ENCODE data around the gene SPC24.

The SPC24 gene

DNA sequence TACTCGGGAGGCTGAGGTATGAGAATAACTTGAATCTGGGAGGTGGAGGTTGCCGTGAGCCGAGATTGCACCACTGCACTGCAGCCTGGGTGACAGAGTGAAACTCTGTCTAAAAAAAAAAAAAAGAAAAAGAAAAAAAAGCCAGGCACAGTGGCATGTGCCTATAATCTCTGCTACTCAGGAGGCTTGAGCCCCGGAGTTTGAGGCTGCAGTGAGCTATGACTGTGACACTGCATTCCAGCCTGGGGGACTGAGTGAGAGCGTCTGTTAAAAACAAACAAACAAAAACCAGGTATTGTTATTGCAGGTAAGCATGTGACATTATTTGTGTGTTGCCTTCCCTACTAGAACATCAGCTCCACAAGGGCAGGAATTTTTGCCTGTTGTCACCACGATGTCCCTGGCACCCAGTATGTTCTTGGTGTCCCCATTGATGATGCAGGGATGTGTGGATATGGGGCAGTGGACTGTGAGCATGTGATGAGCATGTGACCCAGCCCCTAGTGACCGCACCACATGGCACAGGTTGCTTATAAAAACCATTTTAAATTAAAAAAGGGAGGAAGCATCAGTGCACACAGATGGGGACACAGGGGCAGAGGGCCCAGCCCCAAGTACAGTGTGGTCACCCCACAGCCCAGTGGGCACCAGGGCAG, 43.3 kb upstream of the SPC24 start:
- H3K4me3 ChIP-seq (ENCODE audit: low read length): no peak overlapping the region
- H3K9ac ChIP-seq (ENCODE audit: low read depth, low read length): no peak overlapping the region
- no peak overlapping the region; the same call in 1 of the 2 replicates for H3K27ac ChIP-seq (ENCODE audit: low read depth, low read length)
- H3K4me1 ChIP-seq (ENCODE audit: insufficient read depth, low read length): peaks cover 3% of the 10 kb centered on the region; the same call in 1 of the 2 replicates
- H3K36me3 ChIP-seq (ENCODE audit: insufficient read depth, low read length): peaks cover 16% of the 10 kb centered on the region
- 83% methylated on average over 6 of the region's 7 CpGs for WGBS
- no peaks in the 10 kb centered on the region for H3K27me3 ChIP-seq (ENCODE audit: insufficient read depth, low read length)
- H3K9me3 ChIP-seq (ENCODE audit: insufficient read depth, low read depth, low read length): no peaks in the 10 kb centered on the region

DNA sequence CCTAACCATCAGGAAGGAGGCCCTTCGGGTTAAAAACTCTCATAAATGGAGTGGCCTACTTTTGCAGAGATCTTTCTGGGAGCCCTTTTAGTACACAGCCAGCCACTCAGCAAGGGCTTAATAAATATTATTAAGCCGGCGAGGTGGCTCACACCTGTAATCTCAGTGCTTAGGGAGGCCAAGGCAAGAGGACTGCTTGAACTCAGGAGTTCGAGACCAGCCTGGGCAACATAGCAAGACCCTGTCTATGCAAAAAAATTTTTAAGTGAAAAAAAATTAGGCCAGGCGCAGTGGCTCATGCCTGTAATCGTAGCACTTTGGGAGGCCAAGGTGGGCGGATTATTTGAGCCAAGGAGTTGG, 42.6 kb upstream of the SPC24 start:
- Histone ChIP-seq H3K9me3 (ENCODE audit: insufficient read depth, low read depth, low read length) (no peaks in the 10 kb centered on the region), H3K27me3 (ENCODE audit: insufficient read depth, low read length) (no peaks in the 10 kb centered on the region), H3K27ac (ENCODE audit: low read depth, low read length) (peak overlapping the region; percentile 70; the same call in 1 of the 2 replicates), H3K36me3 (ENCODE audit: insufficient read depth, low read length) (peaks cover 23% of the 10 kb centered on the region), H3K9ac (ENCODE audit: low read depth, low read length) (peak overlapping the region; percentile 19; the same call in 1 of the 2 replicates), H3K4me1 (ENCODE audit: insufficient read depth, low read length) (no peaks in the 10 kb centered on the region), H3K4me3 (ENCODE audit: low read length) (peak overlapping the region; percentile 92)
- WGBS: 75% methylated on average over 7 of the region's 7 CpGs

DNA sequence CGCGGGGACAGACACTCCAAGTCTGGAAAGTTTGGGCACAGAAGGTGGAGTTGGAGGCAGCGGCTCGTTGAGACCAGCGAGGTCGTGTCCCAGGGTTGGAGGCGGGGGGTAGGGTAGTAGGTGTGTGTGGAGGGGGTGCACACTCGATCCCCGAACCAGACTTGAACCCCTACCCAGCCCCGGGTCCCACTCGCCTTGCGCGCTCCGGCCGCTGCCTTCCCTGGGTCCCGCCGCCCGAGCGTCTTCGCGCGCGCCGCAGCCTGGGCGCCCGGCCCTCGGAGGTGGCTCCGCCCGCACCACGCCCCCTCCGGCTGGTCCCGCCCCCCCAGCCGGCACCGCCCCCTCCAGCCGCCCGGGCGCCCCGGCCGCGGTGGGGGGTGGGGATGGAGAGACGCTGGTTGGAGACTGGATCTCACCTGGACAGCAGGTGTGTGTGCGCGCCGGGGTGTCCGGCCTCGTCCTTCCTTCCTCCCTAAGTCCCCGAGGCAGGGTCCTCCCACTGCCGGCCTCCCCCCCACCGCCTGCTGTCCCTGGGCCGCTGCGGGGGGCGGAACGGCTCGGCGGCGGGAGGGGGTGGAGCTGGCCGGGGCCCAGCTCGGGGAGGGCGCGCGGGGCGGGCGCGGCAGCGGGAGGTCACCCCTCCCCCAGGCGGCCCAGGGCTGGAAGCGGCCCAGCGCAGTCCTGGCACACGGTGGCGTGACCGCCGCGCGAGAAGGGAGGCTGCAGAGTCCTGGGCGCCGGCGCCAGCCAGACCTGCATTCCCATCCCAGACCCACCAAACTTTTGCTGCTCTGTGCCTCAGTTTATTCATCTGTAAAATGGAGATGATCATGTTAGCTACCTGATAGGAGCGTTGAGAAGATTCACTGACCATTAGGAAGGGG, 42.0 kb upstream of the SPC24 start, which contains the start of gene KANK2:
Gene KANK2 (minus strand): TSS at position 255 of the 884 bp plus-strand sequence. CDS start 3,034 bp downstream, outside the sequence.
- no peaks in the 10 kb centered on the region for H3K9me3 ChIP-seq (ENCODE audit: insufficient read depth, low read depth, low read length)
- H3K4me1 ChIP-seq (ENCODE audit: insufficient read depth, low read length): no peaks in the 10 kb centered on the region
- H3K9ac ChIP-seq (ENCODE audit: low read depth, low read length): peak within 1 kb of the TSS; percentile 63
- 1% methylated on average over 74 of the region's 78 CpGs for WGBS
- peak within 1 kb of the TSS; percentile 70; the same call in 1 of the 2 replicates for H3K27ac ChIP-seq (ENCODE audit: low read depth, low read length)
- no peaks in the 10 kb centered on the region for H3K27me3 ChIP-seq (ENCODE audit: insufficient read depth, low read length)
- H3K4me3 ChIP-seq (ENCODE audit: low read length): peak within 1 kb of the TSS; percentile 92
- peaks cover 29% of the 10 kb centered on the region for H3K36me3 ChIP-seq (ENCODE audit: insufficient read depth, low read length)

DNA sequence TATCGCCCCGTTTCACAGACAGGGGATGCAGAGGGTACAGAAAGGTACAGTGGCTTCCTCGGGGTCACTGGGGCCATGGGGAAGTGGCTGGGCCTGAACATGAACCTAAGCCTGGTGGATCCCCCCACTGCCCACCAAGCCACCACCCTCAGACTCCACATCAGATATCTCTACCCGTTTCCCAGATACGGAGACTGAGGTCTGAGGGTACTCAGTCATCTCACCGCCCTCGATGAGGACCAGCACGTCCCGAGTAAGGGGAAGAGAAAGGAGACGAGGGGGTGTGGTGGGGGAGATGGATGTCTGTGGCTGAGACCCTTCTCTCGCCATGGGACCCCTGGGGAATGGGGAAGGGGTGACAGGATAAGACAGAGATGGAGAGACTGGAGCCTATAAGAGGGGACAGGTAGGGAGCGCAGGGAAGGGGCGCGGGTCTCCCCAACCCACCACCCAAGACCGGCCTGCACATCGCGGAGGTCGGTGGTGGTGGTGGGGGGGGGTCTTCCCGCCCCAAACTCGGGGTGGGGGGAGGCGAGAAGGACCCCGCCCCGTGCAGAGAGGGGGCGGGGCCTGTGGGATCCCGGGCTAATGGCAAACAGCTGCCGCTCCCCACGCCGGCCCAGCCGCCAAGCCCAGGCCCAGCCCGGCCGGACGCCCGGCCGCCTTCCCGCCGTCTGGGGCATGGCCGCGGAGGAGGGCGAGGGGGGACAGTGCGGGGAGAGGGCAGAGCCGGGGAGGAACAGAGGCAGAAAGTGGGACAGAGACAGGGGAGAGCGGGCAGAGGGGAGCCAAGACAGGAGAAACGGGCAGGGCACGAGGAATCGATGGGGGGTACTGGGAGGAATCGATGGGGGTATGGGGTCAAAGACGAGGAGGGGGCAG, 41.1 kb upstream of the SPC24 start:
- H3K9me3 ChIP-seq (ENCODE audit: insufficient read depth, low read depth, low read length): no peaks in the 10 kb centered on the region
- peaks cover 38% of the 10 kb centered on the region for H3K36me3 ChIP-seq (ENCODE audit: insufficient read depth, low read length)
- H3K27ac ChIP-seq (ENCODE audit: low read depth, low read length): no peak overlapping the region
- WGBS: 15% methylated on average over 40 of the region's 47 CpGs
- no peaks in the 10 kb centered on the region for H3K27me3 ChIP-seq (ENCODE audit: insufficient read depth, low read length)
- H3K4me3 ChIP-seq (ENCODE audit: low read length): peak overlapping the region; percentile 92
- H3K4me1 ChIP-seq (ENCODE audit: insufficient read depth, low read length): no peaks in the 10 kb centered on the region
- peak overlapping the region; percentile 63 for H3K9ac ChIP-seq (ENCODE audit: low read depth, low read length)

DNA sequence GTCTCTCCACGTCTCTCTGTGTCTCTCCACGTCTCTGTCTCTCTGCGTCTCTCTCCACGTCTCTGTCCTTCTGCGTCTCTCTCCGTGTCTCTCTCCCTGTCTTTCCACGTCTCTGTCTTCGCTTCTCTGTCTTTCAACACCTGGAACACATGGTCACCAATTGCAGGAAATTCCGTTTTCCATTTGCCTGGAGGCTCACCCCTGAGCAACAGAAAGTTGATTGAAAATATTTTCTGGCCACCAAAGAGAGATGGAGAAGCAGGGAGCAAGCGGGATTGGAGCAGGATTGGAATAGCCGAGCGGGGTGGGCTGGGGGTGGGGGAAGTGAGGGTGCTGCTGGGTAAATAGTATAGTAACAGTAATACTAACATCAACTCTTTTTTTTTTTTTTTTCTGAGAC, 40.1 kb upstream of the SPC24 start:
- WGBS: 84% methylated on average over 12 of the region's 12 CpGs
- no peak overlapping the region for H3K4me3 ChIP-seq (ENCODE audit: low read length)
- no peak overlapping the region for H3K9ac ChIP-seq (ENCODE audit: low read depth, low read length)
- no peaks in the 10 kb centered on the region for H3K27me3 ChIP-seq (ENCODE audit: insufficient read depth, low read length)
- H3K27ac ChIP-seq (ENCODE audit: low read depth, low read length): no peak overlapping the region
- no peaks in the 10 kb centered on the region for H3K4me1 ChIP-seq (ENCODE audit: insufficient read depth, low read length)
- H3K36me3 ChIP-seq (ENCODE audit: insufficient read depth, low read length): peaks cover 43% of the 10 kb centered on the region
- H3K9me3 ChIP-seq (ENCODE audit: insufficient read depth, low read depth, low read length): no peaks in the 10 kb centered on the region

DNA sequence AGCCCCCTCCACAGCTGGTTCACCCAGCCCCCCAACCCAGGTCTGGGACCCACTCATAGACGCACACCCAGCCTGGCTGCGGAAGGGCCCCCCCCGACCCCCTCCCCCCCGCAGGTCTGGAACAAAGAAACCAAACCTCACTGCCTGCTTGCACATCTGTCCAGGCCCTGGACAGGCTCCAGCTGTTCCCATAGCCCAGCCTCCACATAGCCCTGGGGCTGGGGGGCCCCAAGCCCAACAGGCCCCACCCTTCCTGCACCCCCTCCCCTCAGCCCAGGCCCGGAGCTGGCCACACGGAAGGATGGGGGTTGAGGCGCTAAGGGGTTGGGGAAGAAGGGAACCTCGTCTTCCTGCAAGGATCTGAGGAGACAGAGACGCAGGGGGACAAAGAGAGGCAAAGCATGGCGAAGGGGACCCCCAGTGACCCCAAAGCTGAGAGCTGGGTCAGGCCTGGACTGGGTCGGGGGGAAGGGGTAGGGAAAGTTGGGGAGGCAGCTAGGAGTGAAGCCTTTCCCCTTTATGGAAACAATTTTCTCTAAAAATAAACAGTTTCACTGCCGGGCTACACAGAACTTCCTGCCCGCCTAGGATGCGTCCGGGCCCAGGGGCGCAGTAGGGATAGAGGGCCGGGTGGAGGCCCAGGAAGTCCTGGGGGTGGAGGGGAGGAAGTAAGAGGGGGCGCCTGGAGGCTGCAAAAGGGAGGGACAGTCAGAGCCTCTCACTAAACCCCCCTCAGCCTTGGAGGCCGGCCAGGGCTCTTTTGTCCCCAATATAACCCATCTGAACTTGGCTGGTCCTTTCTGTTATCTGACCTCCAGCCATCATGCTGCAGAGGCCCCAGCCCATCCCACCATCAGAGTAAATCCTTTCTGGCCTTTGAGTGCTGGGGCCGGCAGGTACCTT, 39.3 kb upstream of the SPC24 start:
- no peak overlapping the region for H3K9ac ChIP-seq (ENCODE audit: low read depth, low read length)
- WGBS: 81% methylated on average over 18 of the region's 20 CpGs
- no peaks in the 10 kb centered on the region for H3K4me1 ChIP-seq (ENCODE audit: insufficient read depth, low read length)
- H3K36me3 ChIP-seq (ENCODE audit: insufficient read depth, low read length): peaks cover 49% of the 10 kb centered on the region
- H3K27me3 ChIP-seq (ENCODE audit: insufficient read depth, low read length): no peaks in the 10 kb centered on the region
- no peaks in the 10 kb centered on the region for H3K9me3 ChIP-seq (ENCODE audit: insufficient read depth, low read depth, low read length)
- no peak overlapping the region for H3K27ac ChIP-seq (ENCODE audit: low read depth, low read length)
- no peak overlapping the region for H3K4me3 ChIP-seq (ENCODE audit: low read length)

DNA sequence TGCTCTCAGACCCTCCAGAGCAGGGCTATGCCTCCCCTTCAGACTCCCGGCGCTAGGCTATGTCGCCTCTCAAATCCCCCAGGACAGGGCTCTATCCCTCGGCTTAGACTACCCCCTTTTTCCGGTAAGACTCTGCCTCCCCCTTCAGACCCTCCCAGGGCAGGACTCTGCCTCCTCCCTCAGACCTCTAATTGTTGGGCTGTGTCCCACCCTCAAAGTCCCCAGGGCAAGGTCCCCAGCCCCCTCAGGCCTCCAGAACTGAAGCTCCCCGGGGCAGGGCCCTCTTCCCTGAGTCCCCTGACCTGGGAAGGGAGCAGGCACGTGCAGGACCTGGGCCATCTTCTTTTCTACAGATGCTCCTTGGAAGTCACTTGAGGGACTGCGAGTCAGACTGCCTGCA, 38.6 kb upstream of the SPC24 start:
- no peak overlapping the region for H3K27ac ChIP-seq (ENCODE audit: low read depth, low read length)
- peaks cover 44% of the 10 kb centered on the region for H3K36me3 ChIP-seq (ENCODE audit: insufficient read depth, low read length)
- H3K9me3 ChIP-seq (ENCODE audit: insufficient read depth, low read depth, low read length): no peaks in the 10 kb centered on the region
- WGBS: 93% methylated on average over 8 of the region's 8 CpGs
- H3K4me1 ChIP-seq (ENCODE audit: insufficient read depth, low read length): no peaks in the 10 kb centered on the region
- no peak overlapping the region for H3K9ac ChIP-seq (ENCODE audit: low read depth, low read length)
- no peaks in the 10 kb centered on the region for H3K27me3 ChIP-seq (ENCODE audit: insufficient read depth, low read length)
- H3K4me3 ChIP-seq (ENCODE audit: low read length): no peak overlapping the region

DNA sequence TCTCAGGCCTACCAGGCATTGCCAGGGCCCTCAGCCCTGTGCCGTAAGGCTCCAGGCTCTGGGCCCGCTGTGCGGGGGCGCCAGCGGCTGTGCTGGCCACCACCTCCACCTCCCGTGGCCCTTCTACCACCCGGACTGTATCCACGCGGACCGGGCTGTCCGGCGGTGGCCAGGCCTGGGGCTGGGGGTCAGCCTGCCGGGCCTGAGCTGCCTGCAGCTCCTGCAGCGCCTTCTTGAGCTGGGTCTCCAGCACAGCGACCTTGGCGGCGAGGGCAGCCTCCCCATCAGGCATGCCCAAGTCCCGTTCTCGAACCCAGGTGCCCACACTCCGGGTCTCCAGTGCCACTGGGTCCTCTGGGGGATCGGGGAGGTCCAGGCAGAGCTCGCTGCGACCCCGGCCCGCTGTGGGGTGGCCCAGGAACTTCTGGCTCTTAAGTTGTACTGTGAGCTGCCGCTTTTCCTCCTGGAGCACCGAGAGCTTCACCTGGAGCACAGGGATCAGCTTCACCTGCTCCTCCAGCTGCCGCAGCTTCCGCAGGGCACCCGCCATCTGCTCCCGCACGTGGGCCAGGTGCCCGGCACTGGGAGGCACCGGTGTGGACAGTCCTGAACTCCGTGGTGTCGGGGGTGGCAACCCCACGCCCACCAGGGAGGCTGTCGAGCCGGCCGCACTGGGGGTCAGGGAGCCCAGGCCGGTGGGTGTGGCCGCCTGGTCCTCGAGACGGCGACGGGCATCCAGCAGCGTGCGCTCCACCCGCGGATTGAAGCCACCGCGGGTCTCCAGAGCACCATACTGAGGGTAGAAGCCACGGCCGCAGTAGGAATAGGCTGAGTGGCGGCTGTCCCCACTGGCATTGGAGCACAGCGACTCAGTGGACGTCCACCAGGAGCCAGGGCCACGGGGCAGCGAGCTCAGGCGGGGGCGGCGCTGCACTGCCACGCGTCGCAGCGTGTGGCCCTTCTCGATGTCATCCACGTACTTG, 37.7 kb upstream of the SPC24 start:
- peaks cover 42% of the 10 kb centered on the region for H3K36me3 ChIP-seq (ENCODE audit: insufficient read depth, low read length)
- H3K27me3 ChIP-seq (ENCODE audit: insufficient read depth, low read length): no peaks in the 10 kb centered on the region
- no peaks in the 10 kb centered on the region for H3K4me1 ChIP-seq (ENCODE audit: insufficient read depth, low read length)
- H3K9ac ChIP-seq (ENCODE audit: low read depth, low read length): no peak overlapping the region
- no peak overlapping the region for H3K27ac ChIP-seq (ENCODE audit: low read depth, low read length)
- no peaks in the 10 kb centered on the region for H3K9me3 ChIP-seq (ENCODE audit: insufficient read depth, low read depth, low read length)
- WGBS: 94% methylated on average over 68 of the region's 68 CpGs
- no peak overlapping the region for H3K4me3 ChIP-seq (ENCODE audit: low read length)

DNA sequence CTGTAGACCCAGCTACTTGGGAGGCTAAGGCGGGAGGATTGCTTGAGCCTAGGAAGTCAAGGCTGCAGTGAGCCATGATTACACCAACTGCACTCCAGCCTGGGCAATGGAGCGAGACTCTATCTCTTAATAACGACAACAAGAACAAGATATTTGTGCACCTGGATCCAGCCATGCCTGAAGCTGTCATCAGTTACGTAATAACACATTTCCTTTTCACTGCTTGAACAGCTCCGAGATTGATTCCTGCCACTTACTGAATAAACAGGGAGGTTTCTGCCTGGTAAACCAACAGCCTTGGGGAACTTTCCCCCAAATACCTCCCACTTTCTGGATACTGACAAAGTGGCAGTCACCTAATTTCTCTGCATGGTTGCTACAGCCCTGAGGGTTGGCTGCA, 36.4 kb upstream of the SPC24 start:
- Histone ChIP-seq H3K4me1 (ENCODE audit: insufficient read depth, low read length) (no peaks in the 10 kb centered on the region), H3K36me3 (ENCODE audit: insufficient read depth, low read length) (peaks cover 51% of the 10 kb centered on the region), H3K4me3 (ENCODE audit: low read length) (no peak overlapping the region), H3K27me3 (ENCODE audit: insufficient read depth, low read length) (no peaks in the 10 kb centered on the region), H3K9me3 (ENCODE audit: insufficient read depth, low read depth, low read length) (no peaks in the 10 kb centered on the region), H3K9ac (ENCODE audit: low read depth, low read length) (no peak overlapping the region), H3K27ac (ENCODE audit: low read depth, low read length) (no peak overlapping the region)
- 66% methylated on average over 5 of the region's 5 CpGs for WGBS

Measured in HUES64 (cell line).